ENCODE data around the gene PTPRJ. TPM values are rescaled to one million over a fixed set of nuclear protein-coding genes. Genes with fewer than 3 reads are reported as not detected.

The PTPRJ gene
- total and polyA plus RNA-seq, 2 of the 13 experiments (the other 11 are each of a cell fraction or from before 2014, with no cell fraction given) = 1.0 to 1.2 TPM

DNA sequence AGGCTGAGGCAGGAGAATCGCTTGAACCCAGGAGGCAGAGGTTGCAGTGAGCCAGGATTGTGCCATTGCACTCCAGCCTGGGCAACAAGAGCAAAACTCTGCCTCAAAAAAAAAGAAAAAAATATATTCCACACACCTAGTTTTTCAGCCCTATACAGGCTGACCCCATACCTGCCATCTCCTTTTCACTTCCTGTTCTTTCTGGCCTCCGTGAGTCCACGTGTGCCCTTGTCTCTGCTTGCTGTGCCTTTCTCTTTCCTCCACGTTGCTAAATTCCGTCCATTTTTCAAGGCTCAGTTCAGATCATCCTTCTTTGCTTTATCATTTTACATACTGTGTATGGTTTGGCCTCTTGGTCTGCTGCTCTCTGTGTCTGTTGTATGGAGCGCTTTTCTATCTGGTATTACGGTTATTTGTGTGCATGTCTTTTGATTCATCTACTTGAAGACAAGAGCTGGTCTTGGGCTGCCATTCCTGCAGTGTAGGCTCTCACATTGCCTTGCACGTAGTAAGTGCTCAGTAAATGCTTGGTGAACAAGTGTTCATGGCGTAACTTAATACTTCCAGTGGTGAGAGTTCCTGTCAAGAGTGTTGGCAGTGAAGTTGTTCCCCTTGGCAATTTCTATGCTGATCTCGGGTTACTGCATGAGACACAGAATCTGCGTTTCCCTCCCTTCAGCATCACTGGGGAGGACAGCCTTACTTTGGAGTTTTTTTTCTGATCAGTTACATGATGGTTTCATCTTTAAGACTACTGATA, 57.5 kb downstream of the PTPRJ start (continued):
- no peak for TF ChIP-seq MED8 (CRISPR knock-in tag; IDR thresholded peaks at IDR 0.05; ENCODE audit: insufficient replicate concordance)
- TF ChIP-seq XBP1 (CRISPR knock-in tag; IDR thresholded peaks at IDR 0.05) = no peak
- TF ChIP-seq ZNF496 (CRISPR knock-in tag; IDR thresholded peaks at IDR 0.05; ENCODE audit: insufficient replicate concordance) = no peak
- TF ChIP-seq, protein P1, sequence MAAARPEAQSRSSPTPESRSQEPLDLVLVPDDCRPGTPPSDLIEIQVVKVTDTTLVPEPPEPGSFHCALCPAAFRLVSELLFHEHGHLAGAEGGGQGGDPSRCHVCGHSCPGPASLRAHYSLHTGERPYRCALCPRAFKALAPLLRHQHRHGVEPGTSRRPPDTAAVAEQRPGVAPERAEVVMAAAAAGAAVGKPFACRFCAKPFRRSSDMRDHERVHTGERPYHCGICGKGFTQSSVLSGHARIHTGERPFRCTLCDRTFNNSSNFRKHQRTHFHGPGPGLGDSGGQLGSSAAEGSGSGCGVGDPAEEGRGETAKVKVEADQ (CRISPR knock-in tag; IDR thresholded peaks at IDR 0.05; ENCODE audit: borderline replicate concordance) = no peak
- TF ChIP-seq, protein P2, sequence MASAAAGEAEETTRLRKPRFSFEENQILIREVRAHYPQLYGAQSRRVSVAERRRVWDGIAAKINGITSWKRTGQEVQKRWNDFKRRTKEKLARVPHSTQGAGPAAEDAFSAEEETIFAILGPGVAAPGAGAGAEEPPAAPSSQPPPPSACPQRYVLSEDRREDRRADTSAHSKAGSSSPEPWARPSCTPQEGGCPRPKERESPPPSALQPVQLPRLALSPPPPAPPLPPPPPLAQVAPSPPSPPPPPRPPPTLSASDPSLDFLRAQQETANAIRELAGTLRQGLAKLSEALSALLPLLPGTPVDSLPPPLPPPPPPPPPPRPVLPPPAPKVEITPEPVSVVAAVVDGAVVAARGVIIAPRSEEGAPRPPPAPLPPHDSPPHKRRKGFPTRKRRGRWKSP (CRISPR knock-in tag; IDR thresholded peaks at IDR 0.05) = no peak

DNA sequence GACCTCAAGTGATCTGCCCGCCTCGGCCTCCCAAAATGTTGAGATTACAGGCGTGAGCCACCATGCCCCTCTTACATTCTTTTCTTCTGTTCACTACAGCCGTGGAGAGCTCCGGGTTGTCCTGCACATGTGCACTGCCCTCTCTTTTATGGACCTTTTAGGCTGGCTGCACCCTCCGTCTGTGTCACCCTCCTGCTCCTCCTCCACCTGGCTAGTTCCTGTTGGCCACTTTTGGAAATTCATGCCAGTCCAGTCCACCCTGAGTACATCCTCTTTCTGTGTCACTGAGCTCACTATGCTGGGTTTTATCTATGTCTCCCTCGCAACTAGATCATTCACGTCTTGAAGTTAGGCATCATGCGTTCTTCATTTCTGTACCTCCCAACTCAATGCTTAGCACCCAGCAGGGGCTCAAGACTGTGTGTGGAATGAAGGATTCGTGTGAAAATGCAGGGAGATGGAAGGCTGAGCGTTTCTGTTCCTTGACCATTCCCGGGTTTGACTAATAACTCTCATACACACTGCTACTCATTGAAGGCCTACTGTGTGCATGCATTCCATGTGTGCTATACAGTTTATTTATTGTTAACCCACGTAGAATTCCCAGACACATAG, 60.6 kb downstream of the PTPRJ start:
- Histone ChIP-seq H3K27me3 (ENCODE audit: control insufficient read depth in 1 of 2, insufficient read depth in 2 of 2, low read length in 2 of 2) (no peaks in the 10 kb centered on the region), H3K4me1 (ENCODE audit: insufficient read depth, low read length) (peaks cover 11% of the 10 kb centered on the region), H3K4me2 (ENCODE audit: low read depth, low read length) (no peak overlapping the region), H3K9ac (ENCODE audit: insufficient read depth, low read depth, low read length) (no peak overlapping the region), H3K4me3 (replicated peaks in 1 of 3; ENCODE audit: insufficient read depth in 1 of 3, low read depth in 2 of 3, low read length in 3 of 3) (no peak overlapping the region), H3K36me3 (replicated peaks in 1 of 2; ENCODE audit: control insufficient read depth in 1 of 2, insufficient read depth in 2 of 2, low read length in 2 of 2) (no peaks in the 10 kb centered on the region), H4K20me1 (ENCODE audit: insufficient read depth, low read length) (no peaks in the 10 kb centered on the region), H2AFZ (ENCODE audit: low read length) (no peak overlapping the region), H3K9me3 (ENCODE audit: low read length) (no peaks in the 10 kb centered on the region), H3K79me2 (ENCODE audit: insufficient read depth, low read length) (no peaks in the 10 kb centered on the region), H3K27ac (ENCODE audit: extremely low read length, insufficient read depth, low read length) (no peak overlapping the region)
- BruUV-seq (replicated peaks) = no TSS peak
- DNase-seq (ENCODE audit: low spot score) (no peak), ATAC-seq (no peak), FAIRE-seq (no peak)
- 81% methylated on average over 13 of the region's 13 CpGs for WGBS (ENCODE audit: low lambda C conversion rate)
- ChIA-PET CTCF (ENCODE audit: low intra/inter-chr PET ratio, low total read pairs) (no interaction called here), POLR2A (no interaction called here)
- in situ Hi-C loops (cut with HindIII; ENCODE audit: extremely low pct_ligation_motif_present, low pct_unique_long_range_greater_than_20kb) (no loop called here), intact Hi-C loops (cut with micrococcal nuclease; ENCODE audit: unreplicated experiment) (no loop called here)
- TF ChIP-seq RAD21 (CRISPR knock-in tag; IDR thresholded peaks at IDR 0.05) (no peak), MTA1 (CRISPR knock-in tag; IDR thresholded peaks at IDR 0.05; ENCODE audit: borderline replicate concordance) (no peak), RFX3 (CRISPR knock-in tag; IDR thresholded peaks at IDR 0.05) (no peak), HOXA5 (CRISPR knock-in tag; IDR thresholded peaks at IDR 0.05) (no peak), ZNF577 (CRISPR knock-in tag; IDR thresholded peaks at IDR 0.05; ENCODE audit: borderline replicate concordance, low read depth) (no peak), PCBP1 (IDR thresholded peaks at IDR 0.05; ENCODE audit: borderline replicate concordance, low read depth, low read length) (no peak), MYNN (CRISPR knock-in tag; IDR thresholded peaks at IDR 0.05; ENCODE audit: low read depth) (no peak), GTF3A (CRISPR knock-in tag; conservative IDR thresholded peaks at IDR 0.05) (no peak)
- TF ChIP-seq, protein P3, sequence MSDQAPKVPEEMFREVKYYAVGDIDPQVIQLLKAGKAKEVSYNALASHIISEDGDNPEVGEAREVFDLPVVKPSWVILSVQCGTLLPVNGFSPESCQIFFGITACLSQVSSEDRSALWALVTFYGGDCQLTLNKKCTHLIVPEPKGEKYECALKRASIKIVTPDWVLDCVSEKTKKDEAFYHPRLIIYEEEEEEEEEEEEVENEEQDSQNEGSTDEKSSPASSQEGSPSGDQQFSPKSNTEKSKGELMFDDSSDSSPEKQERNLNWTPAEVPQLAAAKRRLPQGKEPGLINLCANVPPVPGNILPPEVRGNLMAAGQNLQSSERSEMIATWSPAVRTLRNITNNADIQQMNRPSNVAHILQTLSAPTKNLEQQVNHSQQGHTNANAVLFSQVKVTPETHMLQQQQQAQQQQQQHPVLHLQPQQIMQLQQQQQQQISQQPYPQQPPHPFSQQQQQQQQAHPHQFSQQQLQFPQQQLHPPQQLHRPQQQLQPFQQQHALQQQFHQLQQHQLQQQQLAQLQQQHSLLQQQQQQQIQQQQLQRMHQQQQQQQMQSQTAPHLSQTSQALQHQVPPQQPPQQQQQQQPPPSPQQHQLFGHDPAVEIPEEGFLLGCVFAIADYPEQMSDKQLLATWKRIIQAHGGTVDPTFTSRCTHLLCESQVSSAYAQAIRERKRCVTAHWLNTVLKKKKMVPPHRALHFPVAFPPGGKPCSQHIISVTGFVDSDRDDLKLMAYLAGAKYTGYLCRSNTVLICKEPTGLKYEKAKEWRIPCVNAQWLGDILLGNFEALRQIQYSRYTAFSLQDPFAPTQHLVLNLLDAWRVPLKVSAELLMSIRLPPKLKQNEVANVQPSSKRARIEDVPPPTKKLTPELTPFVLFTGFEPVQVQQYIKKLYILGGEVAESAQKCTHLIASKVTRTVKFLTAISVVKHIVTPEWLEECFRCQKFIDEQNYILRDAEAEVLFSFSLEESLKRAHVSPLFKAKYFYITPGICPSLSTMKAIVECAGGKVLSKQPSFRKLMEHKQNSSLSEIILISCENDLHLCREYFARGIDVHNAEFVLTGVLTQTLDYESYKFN (CRISPR knock-in tag; conservative IDR thresholded peaks at IDR 0.05) = no peak
- TF ChIP-seq, protein P4, sequence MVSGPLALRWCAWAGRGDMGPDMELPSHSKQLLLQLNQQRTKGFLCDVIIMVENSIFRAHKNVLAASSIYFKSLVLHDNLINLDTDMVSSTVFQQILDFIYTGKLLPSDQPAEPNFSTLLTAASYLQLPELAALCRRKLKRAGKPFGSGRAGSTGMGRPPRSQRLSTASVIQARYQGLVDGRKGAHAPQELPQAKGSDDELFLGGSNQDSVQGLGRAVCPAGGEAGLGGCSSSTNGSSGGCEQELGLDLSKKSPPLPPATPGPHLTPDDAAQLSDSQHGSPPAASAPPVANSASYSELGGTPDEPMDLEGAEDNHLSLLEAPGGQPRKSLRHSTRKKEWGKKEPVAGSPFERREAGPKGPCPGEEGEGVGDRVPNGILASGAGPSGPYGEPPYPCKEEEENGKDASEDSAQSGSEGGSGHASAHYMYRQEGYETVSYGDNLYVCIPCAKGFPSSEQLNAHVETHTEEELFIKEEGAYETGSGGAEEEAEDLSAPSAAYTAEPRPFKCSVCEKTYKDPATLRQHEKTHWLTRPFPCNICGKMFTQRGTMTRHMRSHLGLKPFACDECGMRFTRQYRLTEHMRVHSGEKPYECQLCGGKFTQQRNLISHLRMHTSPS (CRISPR knock-in tag; IDR thresholded peaks at IDR 0.05; ENCODE audit: low read depth) = no peak
